ENCODE measurements around the gene BTNL2. TPM values are rescaled to one million over a fixed set of nuclear protein-coding genes. Genes with fewer than 3 reads are reported as not detected.

The BTNL2 gene
- total and polyA plus RNA-seq, 2 donors (not counting 3 experiments of a cell fraction or from before 2014, with no cell fraction given) = not detected

DNA sequence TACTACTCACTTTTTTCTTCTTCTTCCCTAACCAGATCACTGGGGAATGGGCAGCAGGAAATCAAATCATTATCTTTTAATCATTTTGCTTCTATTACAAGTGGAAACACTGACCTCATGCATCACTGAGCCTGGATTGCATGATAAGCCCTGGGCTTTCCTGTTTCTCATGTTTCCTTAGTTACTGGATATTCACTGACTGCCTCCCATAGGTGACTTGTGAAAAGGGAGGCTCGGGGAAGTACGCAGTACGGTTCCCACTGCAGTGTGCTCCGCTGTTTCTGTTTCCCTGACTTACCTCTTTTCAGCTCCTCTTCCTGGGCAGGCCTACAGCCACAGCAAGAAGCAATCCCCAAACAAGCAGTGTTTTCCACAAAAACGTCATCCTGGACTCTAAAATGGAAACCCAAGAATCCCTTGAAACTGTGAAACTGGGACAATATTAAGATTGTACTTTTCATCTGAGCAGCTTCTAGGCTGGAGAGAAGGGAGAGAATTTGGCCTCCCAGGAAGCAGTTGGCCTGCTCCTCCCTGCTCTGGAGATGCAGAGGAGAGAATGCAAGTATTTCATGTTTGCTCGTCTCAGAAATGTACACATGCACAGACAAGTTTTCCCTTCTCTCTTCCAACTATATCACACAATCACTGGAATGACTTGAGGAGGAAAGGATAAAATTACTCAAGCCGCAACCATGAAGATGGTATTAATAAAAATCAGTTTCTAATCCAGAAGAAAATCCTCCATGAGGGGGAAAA lies 13.1 kb downstream of the BTNL2 start:
- ChIA-PET POLR2A (interaction anchor here (1.1 kb wide), 1 partner anchor 139 kb away, joined by 3 read pairs; no protein-coding TSS in a partner anchor), CTCF (interaction anchor here (1.3 to 1.9 kb wide), 7 partner anchors 8 to 474 kb away, joined by 3 to 13 read pairs (median 5); no protein-coding TSS in a partner anchor)
- no peaks in the 10 kb centered on the region for H3K9me1 ChIP-seq (replicated peaks; ENCODE audit: control insufficient read depth, extremely low read depth, insufficient read depth, low read length)
- H3K27me3 ChIP-seq (ENCODE audit: control insufficient read depth in 2 of 2, insufficient read depth in 2 of 2, low read length in 2 of 2) = no peaks in the 10 kb centered on the region
- TSS peak; percentile 99 for BruUV-seq (replicated peaks)
- H4K20me1 ChIP-seq (replicated peaks; ENCODE audit: control insufficient read depth, extremely low read depth, insufficient read depth, low read length) = no peaks in the 10 kb centered on the region
- intact Hi-C loops (cut with micrococcal nuclease) = loop anchor here (1.0 kb wide), 3 partner anchors 19 to 139 kb away; partner anchors contain the start of gene TSBP1
- peak; percentile 98 for FAIRE-seq
- peak overlapping the region; percentile 78 for H3K9ac ChIP-seq (replicated peaks; ENCODE audit: extremely low read depth, insufficient read depth, low read length)
- H3K79me2 ChIP-seq (ENCODE audit: control insufficient read depth, insufficient read depth, low read length) = no peaks in the 10 kb centered on the region
- H3K27ac ChIP-seq (ENCODE audit: insufficient read depth, low read depth, low read length) = peak overlapping the region; percentile 86
- H3K9me3 ChIP-seq (replicated peaks; ENCODE audit: control insufficient read depth, insufficient read depth, low read length) = no peaks in the 10 kb centered on the region
- no peaks in the 10 kb centered on the region for H3K36me3 ChIP-seq (ENCODE audit: control insufficient read depth in 2 of 2, extremely low read depth in 1 of 2, insufficient read depth in 2 of 2, low read length in 2 of 2)
- DNase-seq (ENCODE audit: low read depth, low spot score) = peak; percentile 99
- peak overlapping the region; percentile 78 for H2AFZ ChIP-seq (ENCODE audit: low read depth, low read length)
- dilution Hi-C loops (cut with MboI; ENCODE audit: extremely low pct_ligation_motif_present, low sequenced_read_pairs) = no loop called here
- H3K4me1 ChIP-seq (ENCODE audit: control insufficient read depth, extremely low read depth, insufficient read depth, low read length) = peaks cover 13% of the 10 kb centered on the region
- H3K4me3 ChIP-seq (replicated peaks in 1 of 3; ENCODE audit: insufficient read depth in 1 of 3, low read depth in 1 of 3, low read length in 3 of 3) = no peak overlapping the region
- TF ChIP-seq MYC (IDR thresholded peaks at IDR 0.05; ENCODE audit: low read depth, low read length) (no peak), MAX (IDR thresholded peaks at IDR 0.05; ENCODE audit: insufficient read depth, insufficient read length) (no peak), POLR2AphosphoS5 (IDR thresholded peaks at IDR 0.05; ENCODE audit: insufficient read depth, low read depth, low read length) (peak; percentile 62), FOS (IDR thresholded peaks at IDR 0.05; ENCODE audit: borderline replicate concordance, insufficient read depth, low read length) (peak; percentile 66), GATA2 (IDR thresholded peaks at IDR 0.05; ENCODE audit: insufficient read depth, insufficient read length, low read depth, low read length) (peak; percentile 99), POLR2A (IDR thresholded peaks at IDR 0.05; ENCODE audit: low read depth, low read length) (no peak), JUN (IDR thresholded peaks at IDR 0.05; ENCODE audit: borderline replicate concordance, insufficient read depth, insufficient read length, low read depth) (peak; percentile 100), EZH2 (IDR thresholded peaks at IDR 0.05; ENCODE audit: borderline replicate concordance, low read depth, low read length, severe bottlenecking) (no peak), CTCF (IDR thresholded peaks at IDR 0.05; ENCODE audit: extremely low read depth in 1 of 2, insufficient read depth in 1 of 2, low read depth in 1 of 2, low read length in 2 of 2) (no peak)
- peak overlapping the region; percentile 51 for H3K4me2 ChIP-seq (ENCODE audit: insufficient read depth, low read length)
